Activated B cell treated with CpG ODN at 0.5 μM for 24 hours (primary cell): ENCODE measurements around the gene SRA1. TPM values are rescaled to one million over a fixed set of nuclear protein-coding genes. Genes with fewer than 3 reads are reported as not detected.

ENCODE experiments used
- ATAC-seq: fragments of 200-7000 bp; cut with Tn5 transposase; one replicate; pipeline ENCODE4 v1.10.0; 2021; ENCODE audit warnings: low read depth, mild to moderate bottlenecking, moderate library complexity
- CTCF ChIA-PET: fragments of 350-600 bp; sonication (Branson Sonifier 250); formaldehyde crosslinking; loops from one replicate; lab custom pipeline; 2021; ENCODE audit warnings: antibody characterized with exemption; lab: Charles Lee
- POLR2A ChIA-PET: fragments of 350-600 bp; sonication (Branson Sonifier 250); formaldehyde crosslinking; loops from one replicate; lab custom pipeline; 2021; ENCODE audit warnings: antibody characterized with exemption; lab: Charles Lee
- DNase-seq: peaks from one replicate; pipeline ENCODE4 v3.0.0; 2022
- H3K27ac Mint-ChIP-seq: one replicate; pipeline ENCODE4 v1.8.0; 2020; ENCODE audit warnings: mixed read lengths
- H3K27me3 Mint-ChIP-seq: one replicate; pipeline ENCODE4 v1.8.0; 2021; ENCODE audit warnings: mixed read lengths
- H3K36me3 Mint-ChIP-seq: one replicate; pipeline ENCODE4 v1.8.0; 2021; ENCODE audit warnings: low read depth, mixed read lengths
- H3K4me1 Mint-ChIP-seq: one replicate; pipeline ENCODE4 v1.8.0; 2021; ENCODE audit warnings: mixed read lengths
- H3K4me3 Mint-ChIP-seq: one replicate; pipeline ENCODE4 v1.8.0; 2020; ENCODE audit warnings: mild to moderate bottlenecking, mixed read lengths
- H3K9me3 Mint-ChIP-seq: one replicate; pipeline ENCODE4 v1.8.0; 2020; ENCODE audit warnings: mixed read lengths
- CTCF ChIP-seq: fragments of 200-600 bp; IDR thresholded peaks from one replicate; pipeline ENCODE4 v1.8.0; 2022; ENCODE audit warnings: antibody characterized with exemption, mild to moderate bottlenecking
- intact Hi-C: fragments of 100-400 bp; cut with micrococcal nuclease; formaldehyde crosslinking; loops from one replicate; pipeline ENCODE4 v1.15.1; 2024
- total RNA-seq: library from RNA; stranded (reverse); gene quantifications from 2 replicates; pipeline ENCODE4 v1.2.3, GENCODE V29; 2022

Gene SRA1
- total RNA-seq, 1 donor from 2014 or later: 41.8 TPM

- Mint-ChIP-seq H3K4me1 (peaks cover 57% of the 10 kb centered on the region), H3K4me3 (no peak overlapping the region)
- intact Hi-C loops: no loop called here
Measured at GRCh38 chr5:140558542-140558941, 1.3 kb upstream of the SRA1 start.

DNA sequence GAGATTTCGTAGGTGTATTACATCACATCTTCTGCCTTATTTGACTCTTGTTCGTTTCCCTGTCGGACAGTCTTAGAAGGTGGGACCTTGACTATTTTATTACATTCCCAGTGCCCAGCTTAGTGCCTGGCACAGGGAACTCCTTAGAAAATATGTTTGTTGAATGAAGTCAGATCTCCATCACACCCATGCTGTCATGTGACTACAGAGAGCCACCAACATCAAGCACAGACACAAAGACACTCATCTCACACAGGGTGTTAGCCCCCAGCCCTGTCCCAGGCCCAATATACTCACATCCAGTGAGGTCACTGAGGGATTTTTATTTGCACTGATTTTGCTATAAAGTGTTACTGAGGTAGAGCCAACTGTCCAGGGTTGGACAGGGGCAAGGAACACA, 692 bp upstream of the SRA1 start:
- intact Hi-C loops: loop anchor here (1.0 to 2.0 kb wide), 5 partner anchors 11 to 157 kb away; partner anchors contain the start of genes ANKHD1, EIF4EBP3, TMCO6 and WDR55
- peak overlapping the region; percentile 89 for H3K27ac Mint-ChIP-seq
- ChIA-PET POLR2A (interaction anchor here (1.0 to 1.8 kb wide), 6 partner anchors 10 to 156 kb away, joined by 3 to 30 read pairs (median 8); partner anchors contain the start of genes ANKHD1, EIF4EBP3, IK and NDUFA2), CTCF (no interaction called here)
- H3K9me3 Mint-ChIP-seq: no peaks in the 10 kb centered on the region
- no peaks in the 10 kb centered on the region for H3K27me3 Mint-ChIP-seq
- ATAC-seq (no peak), DNase-seq (no peak)
- H3K4me3 Mint-ChIP-seq: peak overlapping the region; percentile 93
- peaks cover 39% of the 10 kb centered on the region for H3K36me3 Mint-ChIP-seq
- peaks cover 57% of the 10 kb centered on the region for H3K4me1 Mint-ChIP-seq
- no peak for TF ChIP-seq CTCF

More at GRCh38 chr5:140558542-140558941, 1.3 kb upstream of the SRA1 start:
- ATAC-seq: no peak
- H3K27ac Mint-ChIP-seq: no peak overlapping the region
- ChIA-PET CTCF (no interaction called here), POLR2A (interaction anchor here (0.6 to 1.8 kb wide), 2 partner anchors 10 to 162 kb away, joined by 4 to 30 read pairs; partner anchors contain the start of gene EIF4EBP3)
- no peaks in the 10 kb centered on the region for H3K9me3 Mint-ChIP-seq
- no peak for DNase-seq
- H3K36me3 Mint-ChIP-seq: peaks cover 33% of the 10 kb centered on the region
- TF ChIP-seq CTCF: no peak
- no peaks in the 10 kb centered on the region for H3K27me3 Mint-ChIP-seq

- no peak for DNase-seq
- peaks cover 55% of the 10 kb centered on the region for H3K4me1 Mint-ChIP-seq
Measured at GRCh38 chr5:140556438-140556837, 835 bp downstream of the SRA1 start.

GRCh38 chr5:140555747-140556312, 1.4 kb downstream of the SRA1 start:
- DNase-seq (no peak), ATAC-seq (no peak)
- H3K27ac Mint-ChIP-seq: peak overlapping the region; percentile 89
- no peaks in the 10 kb centered on the region for H3K9me3 Mint-ChIP-seq
- intact Hi-C loops: loop anchor here (1.0 to 2.0 kb wide), 4 partner anchors 8 to 155 kb away; partner anchors contain the start of genes ANKHD1, APBB3, SLC35A4 and TMCO6
- H3K4me1 Mint-ChIP-seq: peaks cover 52% of the 10 kb centered on the region
- H3K4me3 Mint-ChIP-seq: peak overlapping the region; percentile 93
- ChIA-PET POLR2A (interaction anchor here (0.7 to 1.9 kb wide), 4 partner anchors 8 to 22 kb away, joined by 3 to 16 read pairs (median 5); partner anchors contain the start of gene EIF4EBP3), CTCF (no interaction called here)
- peaks cover 51% of the 10 kb centered on the region for H3K36me3 Mint-ChIP-seq
- no peaks in the 10 kb centered on the region for H3K27me3 Mint-ChIP-seq
- no peak for TF ChIP-seq CTCF

More at GRCh38 chr5:140556438-140556837, 835 bp downstream of the SRA1 start:
- ChIA-PET CTCF (no interaction called here), POLR2A (interaction anchor here (1.0 to 1.9 kb wide), 5 partner anchors 8 to 91 kb away, joined by 3 to 30 read pairs (median 8); partner anchors contain the start of genes EIF4EBP3, IK and NDUFA2)
- Mint-ChIP-seq H3K27ac (peak overlapping the region; percentile 89), H3K36me3 (peaks cover 50% of the 10 kb centered on the region), H3K4me3 (peak overlapping the region; percentile 93), H3K27me3 (no peaks in the 10 kb centered on the region), H3K9me3 (no peaks in the 10 kb centered on the region)
- ATAC-seq: no peak
- no peak for TF ChIP-seq CTCF
- intact Hi-C loops: loop anchor here (1.0 to 2.0 kb wide), 4 partner anchors 8 to 156 kb away; partner anchors contain the start of genes ANKHD1, APBB3, SLC35A4 and TMCO6

DNA sequence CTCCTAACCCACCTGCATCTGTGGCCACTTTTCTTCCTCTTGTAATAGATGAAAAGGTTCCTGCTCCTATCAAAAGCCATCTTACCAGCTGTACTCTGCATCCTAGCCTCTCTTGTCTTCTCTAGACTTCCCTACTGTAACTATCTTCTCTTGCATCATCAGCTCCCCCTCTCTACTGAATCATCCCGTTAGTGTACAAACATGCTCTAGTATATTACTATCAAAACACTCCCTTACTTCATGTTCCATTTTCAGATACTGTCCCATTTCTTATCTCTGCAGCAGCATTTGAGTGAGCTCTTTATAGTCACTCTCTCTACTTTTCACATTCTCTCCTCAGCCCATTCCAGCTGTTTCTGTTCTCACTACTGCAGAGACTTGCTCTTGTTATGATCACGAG, 2.8 kb downstream of the SRA1 start:
- no peaks in the 10 kb centered on the region for H3K27me3 Mint-ChIP-seq
- ChIA-PET CTCF (no interaction called here), POLR2A (no interaction called here)
- H3K9me3 Mint-ChIP-seq: no peaks in the 10 kb centered on the region
- peak overlapping the region; percentile 17 for H3K4me3 Mint-ChIP-seq
- intact Hi-C loops: no loop called here
- DNase-seq (no peak), ATAC-seq (no peak)
- peak overlapping the region; percentile 31 for H3K27ac Mint-ChIP-seq
- no peak for TF ChIP-seq CTCF
- peaks cover 58% of the 10 kb centered on the region for H3K36me3 Mint-ChIP-seq
- peaks cover 54% of the 10 kb centered on the region for H3K4me1 Mint-ChIP-seq
